Stimulated activated naive CD8-positive, alpha-beta T cell treated with anti-CD3 and anti-CD28 coated beads, Interleukin-15, Interleukin-2, amounts not matched to agents 100 U/mL and 50 U/mL, for 24 hours (primary cell): Measurements from ENCODE around the gene FZD7.

Experiments
- ATAC-seq: fragments of 150-1000 bp; cut with Tn5 transposase; one replicate; pipeline ENCODE4 v1.10.0; 2021
- DNase-seq: peaks from one replicate; pipeline ENCODE4 v3.0.0; 2021

The FZD7 gene

GRCh38 chr2:202033317-202034248, at the start of gene FZD7:
Gene FZD7 (plus strand): TSS chr2:202033855. CDS start chr2:202034648, 793 bp downstream.
- peak; percentile 82 for ATAC-seq

GRCh38 chr2:201984333-201984732, 49.3 kb upstream of the FZD7 start:
- DNase-seq: no peak
- no peak for ATAC-seq

More at GRCh38 chr2:202033317-202034248, at the start of gene FZD7:
- DNase-seq: peak; percentile 89

- DNase-seq: no peak
- peak; percentile 33 for ATAC-seq
Observed at GRCh38 chr2:201984800-201985525, 48.7 kb upstream of the FZD7 start.

- ATAC-seq (no peak), DNase-seq (no peak)
Observed at GRCh38 chr2:201985728-201986462, 47.8 kb upstream of the FZD7 start.

- DNase-seq: no peak
- ATAC-seq: no peak
Observed at GRCh38 chr2:201986463-201986735, 47.3 kb upstream of the FZD7 start.

GRCh38 chr2:201987426-201987825, 46.2 kb upstream of the FZD7 start:
- no peak for ATAC-seq
- no peak for DNase-seq

GRCh38 chr2:201990069-201990468, 43.6 kb upstream of the FZD7 start:
- DNase-seq (no peak), ATAC-seq (no peak)

- DNase-seq (no peak), ATAC-seq (no peak)
Observed at GRCh38 chr2:201992960-201993359, 40.7 kb upstream of the FZD7 start.

GRCh38 chr2:201994973-201995638, 38.5 kb upstream of the FZD7 start:
- ATAC-seq: no peak
- DNase-seq: no peak

- ATAC-seq (no peak), DNase-seq (no peak)
Observed at GRCh38 chr2:201996006-201996405, 37.6 kb upstream of the FZD7 start.

GRCh38 chr2:201996679-201997314, 36.9 kb upstream of the FZD7 start:
- DNase-seq (no peak), ATAC-seq (no peak)

- DNase-seq (no peak), ATAC-seq (no peak)
Observed at GRCh38 chr2:201999279-201999678, 34.4 kb upstream of the FZD7 start.

GRCh38 chr2:202001826-202002225, 31.8 kb upstream of the FZD7 start:
- ATAC-seq (no peak), DNase-seq (no peak)

GRCh38 chr2:202002381-202002780, 31.3 kb upstream of the FZD7 start:
- ATAC-seq (no peak), DNase-seq (no peak)

- ATAC-seq: peak; percentile 46
- DNase-seq: no peak
Observed at GRCh38 chr2:202005272-202005887, 28.3 kb upstream of the FZD7 start.

- ATAC-seq (peak; percentile 46), DNase-seq (no peak)
Observed at GRCh38 chr2:202006301-202006700, 27.4 kb upstream of the FZD7 start.

GRCh38 chr2:202007015-202007982, 26.4 kb upstream of the FZD7 start:
- ATAC-seq: no peak
- DNase-seq: no peak

GRCh38 chr2:202007983-202008354, 25.7 kb upstream of the FZD7 start:
- no peak for ATAC-seq
- no peak for DNase-seq

GRCh38 chr2:202009019-202009481, 24.6 kb upstream of the FZD7 start:
- ATAC-seq: no peak
- no peak for DNase-seq

GRCh38 chr2:202009581-202009980, 24.1 kb upstream of the FZD7 start:
- DNase-seq: no peak
- no peak for ATAC-seq
